ENCODE data around the gene NLE1. TPM values are rescaled to one million over a fixed set of nuclear protein-coding genes. Genes with fewer than 3 reads are reported as not detected.

NLE1 gene
- total RNA-seq = 8.2 and 15.6 TPM in 2 replicates

DNA sequence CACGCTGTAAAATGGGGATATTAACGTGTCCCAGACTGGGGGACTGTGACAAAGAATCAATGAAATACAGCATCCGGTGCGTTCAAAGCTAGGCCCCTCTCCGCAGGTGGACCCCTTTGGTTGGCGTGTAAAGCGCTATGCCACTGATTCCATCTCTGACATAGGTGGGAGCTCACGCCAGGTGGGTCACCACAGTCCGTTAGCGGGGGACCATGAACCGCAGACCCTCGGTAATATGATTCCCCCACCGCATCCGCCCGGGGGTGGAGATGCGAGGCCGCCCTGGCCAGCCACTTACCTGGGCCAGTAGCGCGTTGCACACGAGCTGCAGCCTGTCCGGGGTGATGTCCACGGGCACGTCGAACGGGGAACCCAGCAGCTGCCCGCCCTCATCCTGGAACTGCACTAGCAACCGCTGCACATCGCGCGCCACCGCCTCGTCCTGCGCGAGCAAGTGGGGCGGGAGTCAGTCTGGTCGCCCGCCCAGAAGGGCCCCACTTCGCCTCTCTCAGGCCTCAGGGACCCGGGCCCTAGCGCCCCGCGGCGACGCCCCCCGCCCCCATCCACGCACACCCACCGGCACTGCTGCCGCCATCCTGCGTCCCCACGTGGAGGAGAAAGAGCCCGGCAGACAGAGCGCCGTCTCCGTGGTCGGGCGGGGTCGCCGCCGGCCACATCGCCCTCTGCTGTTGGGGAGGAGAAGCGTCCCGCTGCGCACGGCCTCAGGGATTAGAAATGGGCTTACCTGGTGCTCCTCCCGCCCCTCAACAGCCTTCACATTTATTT lies at the start of gene NLE1:
TSS of gene NLE1 (minus strand) at position 623 of the 786 bp plus-strand sequence. CDS start at position 595, 28 bp downstream.

GRCh38 chr17:35147375-35147905 lies 5.3 kb upstream of the NLE1 start, which contains the start of gene UNC45B:
TSS of gene UNC45B (plus strand) at chr17:35147817. CDS start at chr17:35148264, 447 bp downstream.

DNA sequence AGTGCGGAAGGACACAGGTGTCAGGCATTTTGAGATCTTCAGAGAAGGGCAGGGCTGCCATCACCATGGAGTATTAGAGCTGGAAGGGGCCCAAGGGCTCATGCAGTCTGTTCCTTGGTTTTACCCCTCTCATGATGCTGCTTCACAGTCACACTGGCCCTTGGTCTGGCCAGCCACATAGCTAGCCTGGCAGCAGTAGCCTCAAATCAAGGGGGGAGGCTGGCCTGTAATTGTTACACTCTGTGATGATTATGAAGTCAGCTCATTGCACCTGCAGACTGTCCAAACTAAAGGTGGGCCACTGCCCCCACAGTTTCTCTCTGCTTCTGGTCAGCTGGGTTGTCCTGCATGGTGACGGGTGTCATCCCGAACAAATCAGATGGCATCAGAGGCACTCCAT lies 20.8 kb downstream of the NLE1 start, which contains the start of gene FNDC8:
TSS of gene FNDC8 (plus strand) at position 301 of the 400 bp plus-strand sequence. CDS start at position 380, 79 bp downstream.

DNA sequence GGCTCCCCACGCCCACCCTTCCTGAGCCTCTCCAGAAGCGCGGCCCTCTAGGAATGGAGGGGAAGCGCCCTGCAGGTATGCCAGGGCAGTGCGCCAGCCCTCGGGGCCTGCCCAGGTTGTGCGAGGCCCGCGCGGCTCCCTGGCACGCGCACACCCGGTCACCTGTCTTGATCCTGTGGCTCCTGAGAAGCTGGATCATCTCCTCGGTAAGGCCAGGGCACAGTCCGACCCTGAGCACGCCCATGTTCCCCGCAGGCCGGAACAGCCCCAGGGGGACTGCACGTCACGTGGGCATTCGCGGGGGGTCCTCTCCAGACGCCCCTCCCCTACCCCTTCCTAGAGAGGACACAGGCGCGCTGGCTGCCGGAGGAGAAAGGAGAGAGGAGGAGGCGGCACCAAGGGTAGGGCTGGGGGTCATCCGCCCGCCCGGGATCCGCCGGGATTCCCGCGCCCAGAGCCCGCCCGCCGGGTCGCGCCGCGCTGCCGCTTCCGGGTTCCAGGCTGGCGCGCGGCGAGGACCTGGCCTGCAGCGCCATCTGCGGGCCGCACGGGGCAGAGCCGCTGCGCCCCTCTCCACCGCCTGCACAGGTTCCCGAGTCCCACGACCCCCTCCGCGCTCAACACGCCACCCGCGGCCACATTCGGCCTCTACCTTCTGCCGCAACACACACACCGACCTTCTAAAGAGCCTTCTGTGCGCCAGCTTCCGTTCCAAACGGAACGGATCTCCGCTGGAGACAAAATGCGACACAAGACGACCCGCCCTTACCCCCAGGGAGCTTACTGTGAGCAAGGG lies 22.5 kb downstream of the NLE1 start, which contains the start of gene RAD51D:
TSS of gene RAD51D (minus strand) at position 491 of the 796 bp plus-strand sequence. CDS start at position 244, 247 bp downstream.

Other genes with a start within 250 kb of the NLE1 start
- 0.76 and 0.77 TPM in 2 replicates for gene CCT6B, start 180.8 kb downstream of the NLE1 start, total RNA-seq
- gene ZNF830, start 180.8 kb downstream of the NLE1 start, total RNA-seq = 10.2 and 15.5 TPM in 2 replicates
- 17.8 and 21.1 TPM in 2 replicates for gene LIG3, start 161.8 kb downstream of the NLE1 start, total RNA-seq
- gene RFFL, start 78.6 kb downstream of the NLE1 start, total RNA-seq = 6.6 and 7.2 TPM in 2 replicates
- 9.0 and 9.6 TPM in 2 replicates for gene RAD51D, start 22.4 kb downstream of the NLE1 start, total RNA-seq
- gene FNDC8, start 20.7 kb downstream of the NLE1 start, total RNA-seq = not detected in 2 replicates
- not detected in 2 replicates for gene UNC45B, start 5.5 kb upstream of the NLE1 start, total RNA-seq
- gene SLC35G3, start 52.1 kb upstream of the NLE1 start, total RNA-seq = not detected in 2 replicates
- gene SLFN5, start 100.8 kb upstream of the NLE1 start, total RNA-seq = 30.9 and 52.0 TPM in 2 replicates
- 24.4 and 33.9 TPM in 2 replicates for gene SLFN11, start 231.3 kb upstream of the NLE1 start, total RNA-seq

All from dermis lymphatic vessel endothelial cell (primary cell).